Endometrium (tissue), 2 donors: Measurements from ENCODE around the gene SCAF11.

Experiments used
- FAIRE-seq: peaks from 2 replicates; lab custom pipeline; 2012; peaks lifted over from hg19 to GRCh38; lab: Jason Lieb, UNC
- donor health status: control.
- donor health status: control.

The SCAF11 gene

GRCh38 chr12:45978108-45978507, 12.3 kb downstream of the SCAF11 start:
- FAIRE-seq: no peak

- no peak for FAIRE-seq
Observed at GRCh38 chr12:45977620-45978019, 12.8 kb downstream of the SCAF11 start.

GRCh38 chr12:45975506-45975905, 14.9 kb downstream of the SCAF11 start:
- FAIRE-seq: no peak

- no peak for FAIRE-seq
Observed at GRCh38 chr12:45974883-45975282, 15.5 kb downstream of the SCAF11 start.

GRCh38 chr12:45974171-45974719, 16.1 kb downstream of the SCAF11 start:
- FAIRE-seq: no peak

GRCh38 chr12:45973526-45973925, 16.8 kb downstream of the SCAF11 start:
- FAIRE-seq: no peak

GRCh38 chr12:45970391-45970790, 20.0 kb downstream of the SCAF11 start:
- FAIRE-seq: no peak

GRCh38 chr12:45969084-45969483, 21.3 kb downstream of the SCAF11 start:
- no peak for FAIRE-seq

GRCh38 chr12:45966486-45966885, 23.9 kb downstream of the SCAF11 start:
- peak; percentile 67 for FAIRE-seq

GRCh38 chr12:45962553-45963325, 27.6 kb downstream of the SCAF11 start:
- no peak for FAIRE-seq

GRCh38 chr12:45959728-45960127, 30.6 kb downstream of the SCAF11 start:
- no peak for FAIRE-seq

GRCh38 chr12:45959025-45959424, 31.3 kb downstream of the SCAF11 start:
- FAIRE-seq: no peak

- FAIRE-seq: no peak
Observed at GRCh38 chr12:45948546-45948945, 41.8 kb downstream of the SCAF11 start.

GRCh38 chr12:45946435-45946834, 43.9 kb downstream of the SCAF11 start:
- no peak for FAIRE-seq

- no peak for FAIRE-seq
Observed at GRCh38 chr12:45944771-45945170, 45.6 kb downstream of the SCAF11 start.

- no peak for FAIRE-seq
Observed at GRCh38 chr12:45939759-45940158, 50.6 kb downstream of the SCAF11 start.

GRCh38 chr12:45938566-45938965, 51.8 kb downstream of the SCAF11 start:
- no peak for FAIRE-seq

- FAIRE-seq: no peak
Observed at GRCh38 chr12:45934956-45935355, 55.4 kb downstream of the SCAF11 start.

- FAIRE-seq: no peak
Observed at GRCh38 chr12:45933504-45933903, 56.9 kb downstream of the SCAF11 start.

GRCh38 chr12:45930369-45930768, 60.0 kb downstream of the SCAF11 start:
- no peak for FAIRE-seq

- FAIRE-seq: no peak
Observed at GRCh38 chr12:45928309-45928708, 62.1 kb downstream of the SCAF11 start.

- FAIRE-seq: no peak
Observed at GRCh38 chr12:45918818-45919217, 71.6 kb downstream of the SCAF11 start.

- FAIRE-seq: no peak
Observed at GRCh38 chr12:45915405-45915804, 75.0 kb downstream of the SCAF11 start.

- FAIRE-seq: no peak
Observed at GRCh38 chr12:45914090-45914489, 76.3 kb downstream of the SCAF11 start.
